Islet precursor cell (in vitro differentiated cells): ENCODE results near the gene MAP3K4.
"Not testable (repeated sequence)": the region's sequence is repeated elsewhere in the genome, so short reads cannot be mapped to it uniquely, and the experiment has no call there.

Experiments
- DNase-seq: peaks from one replicate; pipeline ENCODE4 v3.0.0-alpha.2; 2018

Gene MAP3K4

GRCh38 chr6:161091972-161092701 lies 100.6 kb downstream of the MAP3K4 start:
- DNase-seq: no peak

DNA sequence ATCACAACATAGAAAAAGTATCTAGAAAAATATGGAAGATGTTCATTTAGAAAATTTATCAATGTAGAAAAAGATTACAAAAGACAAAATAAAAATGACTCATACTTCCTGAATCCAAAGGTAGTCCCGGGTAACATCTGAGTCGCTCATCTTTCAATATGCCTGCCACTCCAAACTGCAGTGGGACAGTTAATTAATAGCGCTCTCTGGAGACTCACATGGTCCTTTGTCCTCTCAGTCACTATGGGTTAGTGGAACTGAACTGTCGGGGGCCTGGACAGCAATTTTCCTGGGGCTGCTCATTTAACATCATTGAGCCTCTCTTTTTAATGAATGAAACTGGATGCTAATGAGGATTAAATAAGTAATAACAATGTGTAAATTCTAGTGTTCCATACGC lies 103.4 kb downstream of the MAP3K4 start:
- DNase-seq: no peak

DNA sequence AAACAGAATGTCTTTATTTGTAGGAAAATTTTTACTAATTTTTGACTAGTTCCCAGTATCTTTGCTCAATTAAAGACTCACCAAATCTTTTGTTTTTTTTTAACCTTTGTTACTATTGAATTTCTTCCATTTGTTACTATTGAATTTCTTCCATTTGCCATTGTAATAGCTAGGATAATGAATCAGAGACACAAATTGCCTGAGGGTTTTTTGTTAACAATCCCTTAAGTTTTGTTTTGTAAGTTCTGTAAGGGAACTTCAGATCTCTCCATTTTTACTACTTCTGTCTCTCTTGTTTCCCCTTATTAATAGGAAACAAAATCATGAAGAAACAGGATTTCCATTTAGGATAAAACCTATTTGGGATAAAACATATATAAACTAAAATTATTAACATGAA lies 104.3 kb downstream of the MAP3K4 start:
- no peak for DNase-seq

DNA sequence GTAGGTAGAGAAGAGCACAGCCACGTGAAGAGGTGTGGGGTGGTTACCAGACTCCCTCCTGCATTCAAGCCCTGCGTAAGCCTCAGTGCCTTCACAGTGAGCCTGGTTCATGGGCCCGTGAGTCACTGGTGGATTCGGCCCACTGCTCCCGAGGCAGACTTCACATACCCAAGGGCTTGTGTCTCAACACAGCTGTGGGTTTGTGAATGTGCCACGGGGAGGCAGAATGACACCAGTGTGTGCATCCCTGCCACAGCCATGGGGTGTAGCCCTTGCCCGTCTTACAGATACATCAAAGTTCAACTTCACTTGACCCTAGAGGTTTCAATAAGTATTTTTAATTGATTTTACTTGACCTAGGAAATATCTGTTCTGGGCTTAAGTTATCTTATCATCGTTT lies 108.5 kb downstream of the MAP3K4 start:
- DNase-seq: no peak

GRCh38 chr6:161101517-161101916 lies 109.9 kb downstream of the MAP3K4 start:
- DNase-seq: no peak

DNA sequence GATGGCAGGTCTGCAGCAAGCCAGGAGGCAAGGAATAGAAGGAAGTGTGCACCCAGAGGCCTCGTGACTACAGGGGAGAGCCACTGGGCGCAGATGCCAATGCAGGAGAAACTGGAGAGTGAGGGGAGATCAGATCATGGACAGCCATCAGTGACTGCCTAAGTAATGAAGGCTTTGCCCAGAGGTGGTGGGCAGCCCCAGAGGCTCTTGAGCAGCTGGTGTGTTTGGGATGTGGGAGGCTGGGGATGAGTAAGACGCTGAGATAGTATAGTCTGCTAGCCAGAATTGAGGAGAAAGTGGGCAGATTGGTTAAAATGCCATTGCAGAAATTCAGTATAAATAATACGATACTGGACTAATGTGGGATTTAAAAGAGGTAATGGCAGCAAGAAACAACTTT lies 111.9 kb downstream of the MAP3K4 start:
- no peak for DNase-seq

- DNase-seq: no peak
Measured at GRCh38 chr6:161104966-161105365, 113.4 kb downstream of the MAP3K4 start.

DNA sequence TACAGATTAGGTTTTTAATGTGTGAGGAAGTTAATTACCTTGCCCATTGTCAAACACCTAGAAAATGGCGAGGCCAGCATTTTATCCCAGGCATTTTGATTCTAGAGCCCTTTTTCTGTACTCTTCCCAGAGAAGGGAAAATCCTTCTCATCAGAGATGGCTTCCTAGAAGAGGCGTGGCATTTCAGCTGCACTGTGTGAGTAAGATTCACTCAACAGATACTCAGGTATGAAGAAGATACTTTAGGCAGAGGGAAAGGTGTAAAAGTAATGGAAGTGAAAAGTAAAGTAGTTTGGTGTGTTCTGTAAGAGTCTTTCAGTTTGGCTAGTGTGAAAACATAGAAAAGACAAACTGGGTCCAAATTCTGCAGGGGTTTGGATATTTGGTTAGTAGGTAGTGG lies 113.8 kb downstream of the MAP3K4 start:
- no peak for DNase-seq

- no peak for DNase-seq
Measured at GRCh38 chr6:161107779-161108730, 116.5 kb downstream of the MAP3K4 start.

- DNase-seq: no peak
Measured at GRCh38 chr6:161108916-161109315, 117.3 kb downstream of the MAP3K4 start.

GRCh38 chr6:161109366-161109765 lies 117.8 kb downstream of the MAP3K4 start:
- no peak for DNase-seq

- no peak for DNase-seq
Measured at GRCh38 chr6:161110028-161110779, 118.6 kb downstream of the MAP3K4 start.

DNA sequence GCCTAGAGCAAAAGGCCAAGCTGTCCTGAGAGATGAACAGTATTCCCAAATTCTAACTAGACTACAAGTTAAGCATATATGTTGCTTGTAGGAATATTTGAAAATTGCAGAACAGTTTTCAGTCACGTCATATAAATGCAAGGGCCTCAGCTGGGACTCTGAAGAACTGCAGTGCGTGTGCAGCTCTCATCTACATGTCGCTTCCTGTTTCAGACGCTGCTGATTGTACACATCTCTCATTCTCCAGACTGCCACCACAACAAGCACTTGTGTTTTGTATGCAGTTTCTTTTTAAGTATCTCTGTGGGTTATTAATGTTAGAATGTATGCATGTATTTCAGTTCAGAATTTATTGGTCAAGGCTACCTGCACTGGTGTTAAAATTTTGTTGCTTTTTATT lies 119.7 kb downstream of the MAP3K4 start:
- no peak for DNase-seq

DNA sequence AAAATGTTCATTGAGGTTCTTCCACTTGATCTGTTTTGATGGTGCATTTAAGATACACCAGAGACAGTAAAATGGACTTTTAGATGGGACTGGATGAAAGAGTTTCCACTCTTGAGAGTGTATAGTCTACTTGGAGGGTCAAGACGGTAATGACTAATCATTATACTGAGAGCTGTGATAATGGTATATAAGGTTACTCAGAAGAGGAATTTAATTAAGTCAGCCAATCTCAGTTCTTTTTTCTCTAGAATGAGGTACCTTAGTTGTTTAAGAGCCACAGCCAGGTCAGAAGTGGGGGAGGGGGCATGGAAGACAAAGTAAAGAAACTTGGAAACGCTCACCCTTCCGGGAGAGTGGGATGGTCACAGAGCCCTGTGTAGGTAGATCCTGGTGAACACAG lies 123.9 kb downstream of the MAP3K4 start:
- no peak for DNase-seq

- no peak for DNase-seq
Measured at GRCh38 chr6:161116554-161116953, 125.0 kb downstream of the MAP3K4 start.

GRCh38 chr6:161117308-161117707 lies 125.7 kb downstream of the MAP3K4 start:
- no peak for DNase-seq

DNA sequence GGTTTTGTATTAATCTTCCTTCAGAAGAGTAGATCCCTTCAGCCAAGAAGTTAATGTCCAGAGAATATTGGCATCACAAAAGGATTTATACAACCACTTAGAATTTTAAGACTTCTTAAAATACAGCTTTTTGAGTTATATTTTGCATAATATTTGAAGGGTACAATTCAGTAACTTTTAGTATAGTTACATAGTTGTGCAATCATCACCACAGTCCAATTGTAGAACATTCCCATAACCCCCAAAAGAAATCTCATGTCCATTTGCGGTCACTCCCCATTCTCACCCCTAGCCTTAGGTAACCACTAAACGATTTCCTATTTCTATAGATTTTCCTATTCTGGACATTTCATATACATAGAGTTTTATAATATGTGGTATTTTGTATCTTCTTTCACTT lies 126.4 kb downstream of the MAP3K4 start:
- DNase-seq: no peak

DNA sequence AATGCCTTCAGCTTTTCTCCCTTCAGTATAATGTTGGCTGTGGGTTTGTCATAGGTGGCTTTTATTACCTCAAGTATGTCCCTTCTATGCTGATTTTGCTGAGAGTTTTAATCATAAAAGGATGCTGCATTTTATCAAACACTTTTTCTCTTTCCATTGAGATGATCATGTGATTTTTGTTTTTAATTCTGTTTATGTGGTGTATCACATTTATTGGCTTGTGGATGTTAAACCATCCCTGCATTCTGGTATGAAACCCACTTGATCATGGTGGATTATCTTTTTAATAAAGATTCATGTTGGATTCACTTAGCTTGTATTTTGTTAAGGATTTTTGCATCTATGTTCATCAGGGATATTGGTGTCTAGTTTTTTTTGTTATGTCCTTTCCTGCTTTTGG lies 131.8 kb downstream of the MAP3K4 start:
- not testable (repeated sequence) for DNase-seq

DNA sequence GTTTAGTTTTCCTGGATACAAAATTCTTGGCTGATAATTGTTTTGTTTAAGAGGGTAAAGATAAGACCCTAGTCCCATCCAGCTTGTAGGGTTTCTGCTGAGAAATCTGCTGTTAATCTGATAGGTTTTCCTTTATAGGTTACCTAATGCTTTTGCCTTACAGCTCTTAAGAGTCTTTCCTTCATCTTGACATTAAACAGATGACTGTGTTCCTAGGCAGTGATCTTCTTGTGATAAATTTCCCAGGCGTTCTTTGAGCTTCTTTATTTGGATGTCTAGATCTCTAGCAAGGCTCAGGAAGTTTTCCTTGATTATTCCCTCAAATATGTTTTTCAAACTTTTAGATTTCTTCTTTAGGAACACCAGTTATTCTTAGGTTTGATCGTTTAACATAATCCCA lies 134.0 kb downstream of the MAP3K4 start:
- DNase-seq: no peak

GRCh38 chr6:161127071-161127740 lies 135.6 kb downstream of the MAP3K4 start:
- DNase-seq: no peak

- no peak for DNase-seq
Measured at GRCh38 chr6:161128230-161128629, 136.7 kb downstream of the MAP3K4 start.

GRCh38 chr6:161128680-161129196 lies 137.2 kb downstream of the MAP3K4 start:
- DNase-seq: no peak

DNA sequence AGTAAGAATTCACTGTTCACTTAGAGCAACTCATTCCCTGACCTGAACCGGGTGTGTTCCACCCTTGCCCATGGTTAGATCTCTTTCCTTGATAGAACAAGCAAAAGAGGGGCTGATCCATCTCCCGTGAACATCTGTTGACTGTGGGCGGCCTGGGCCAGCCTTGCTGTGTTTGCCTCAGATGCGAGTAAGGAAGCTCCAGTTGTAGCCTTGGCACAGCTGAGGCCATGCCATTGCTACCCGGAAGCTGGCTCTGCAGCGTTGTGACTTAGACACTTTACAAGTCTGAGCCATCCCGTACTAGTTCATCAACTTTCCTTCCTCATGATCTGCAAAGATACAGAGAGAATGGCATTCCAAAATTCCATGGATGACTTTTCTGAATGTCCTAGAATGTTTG lies 139.0 kb downstream of the MAP3K4 start:
- DNase-seq: no peak
